GM12872 (cell line): Measurements from ENCODE around the gene KLHL11.

Experiments
- CTCF ChIP-seq: IDR thresholded peaks from 3 replicates; pipeline ENCODE4 v1.5.1; 2011; ENCODE audit warnings: low read depth, mild to moderate bottlenecking, low read length, moderate library complexity; ENCODE audit not compliant: insufficient read depth

The KLHL11 gene

GRCh38 chr17:41823580-41823979 lies 41.6 kb downstream of the KLHL11 start:
- TF ChIP-seq CTCF: no peak

GRCh38 chr17:41823141-41823524 lies 42.1 kb downstream of the KLHL11 start:
- TF ChIP-seq CTCF: no peak

GRCh38 chr17:41822216-41823140 lies 42.7 kb downstream of the KLHL11 start:
- no peak for TF ChIP-seq CTCF

DNA sequence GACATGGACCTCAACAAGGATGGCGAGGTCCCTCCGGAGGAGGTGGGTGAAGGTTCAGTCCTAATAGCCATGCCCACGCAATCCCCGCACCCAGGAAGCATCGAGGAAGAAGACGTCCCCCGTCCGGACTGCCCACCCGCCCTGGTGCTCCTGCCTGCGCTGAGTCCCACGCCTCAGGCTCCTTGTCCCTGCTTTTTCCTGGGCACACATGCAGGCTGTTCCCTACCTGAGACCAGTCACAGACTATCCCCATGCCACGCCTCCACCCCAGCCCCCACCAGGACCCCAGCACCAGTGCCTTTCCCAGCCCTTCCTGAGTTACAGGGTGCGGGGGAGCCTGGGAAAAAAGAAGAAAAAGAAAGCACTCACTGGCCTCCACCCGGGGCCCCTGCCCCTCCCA lies 43.4 kb downstream of the KLHL11 start:
- TF ChIP-seq CTCF: no peak

DNA sequence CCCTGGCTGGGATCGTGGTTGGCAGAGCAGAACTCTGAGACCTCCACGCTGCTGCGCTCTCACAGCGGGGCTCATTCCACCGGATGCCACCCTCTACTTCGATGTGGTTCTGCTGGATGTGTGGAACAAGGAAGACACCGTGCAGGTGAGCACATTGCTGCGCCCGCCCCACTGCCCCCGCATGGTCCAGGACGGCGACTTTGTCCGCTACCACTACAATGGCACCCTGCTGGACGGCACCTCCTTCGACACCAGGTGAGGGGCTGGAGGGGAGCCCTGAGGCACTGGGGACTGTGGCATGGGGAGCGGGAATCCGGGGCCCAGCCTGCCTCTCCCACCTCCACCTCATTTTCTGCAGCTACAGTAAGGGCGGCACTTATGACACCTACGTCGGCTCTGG lies 47.2 kb downstream of the KLHL11 start:
- no peak for TF ChIP-seq CTCF

GRCh38 chr17:41816637-41817320 lies 48.4 kb downstream of the KLHL11 start:
- TF ChIP-seq CTCF: no peak

GRCh38 chr17:41814195-41814594 lies 51.0 kb downstream of the KLHL11 start:
- TF ChIP-seq CTCF: no peak
